ENCODE measurements around the gene FBXL13. TPM values are rescaled to one million over a fixed set of nuclear protein-coding genes. Genes with fewer than 3 reads are reported as not detected.
"Not testable (repeated sequence)": the region's sequence is repeated elsewhere in the genome, so short reads cannot be mapped to it uniquely, and the experiment has no call there.

FBXL13 gene
- total RNA-seq, 1 donor from 2014 or later, result 4.7 TPM

DNA sequence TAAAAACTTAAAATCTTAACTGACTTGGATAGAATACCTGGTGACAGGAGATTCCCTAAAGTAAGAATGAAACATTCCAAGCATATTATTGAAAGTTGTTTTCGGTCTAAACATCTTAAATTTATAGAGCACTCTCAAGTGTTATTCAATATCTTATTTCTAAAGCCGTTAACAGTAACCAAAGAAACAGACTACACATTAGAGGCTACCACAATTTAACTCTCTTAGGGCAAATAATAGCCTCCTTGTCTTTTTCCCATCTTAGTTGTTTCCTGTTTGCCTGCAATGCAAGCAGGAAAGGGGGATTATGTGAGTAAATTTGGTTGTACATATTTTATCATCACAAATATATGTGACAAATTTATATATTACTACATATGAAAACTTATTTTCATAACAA lies 42.9 kb upstream of the FBXL13 start:
- no peak overlapping the region for H3K27ac Mint-ChIP-seq
- no peak for DNase-seq (ENCODE audit: low spot score in 2 of 2, unreplicated experiment in 2 of 2)
- H3K9me3 Mint-ChIP-seq, result peaks cover 2% of the 10 kb centered on the region
- no peaks in the 10 kb centered on the region for H3K4me1 Mint-ChIP-seq
- TF ChIP-seq, protein P1, sequence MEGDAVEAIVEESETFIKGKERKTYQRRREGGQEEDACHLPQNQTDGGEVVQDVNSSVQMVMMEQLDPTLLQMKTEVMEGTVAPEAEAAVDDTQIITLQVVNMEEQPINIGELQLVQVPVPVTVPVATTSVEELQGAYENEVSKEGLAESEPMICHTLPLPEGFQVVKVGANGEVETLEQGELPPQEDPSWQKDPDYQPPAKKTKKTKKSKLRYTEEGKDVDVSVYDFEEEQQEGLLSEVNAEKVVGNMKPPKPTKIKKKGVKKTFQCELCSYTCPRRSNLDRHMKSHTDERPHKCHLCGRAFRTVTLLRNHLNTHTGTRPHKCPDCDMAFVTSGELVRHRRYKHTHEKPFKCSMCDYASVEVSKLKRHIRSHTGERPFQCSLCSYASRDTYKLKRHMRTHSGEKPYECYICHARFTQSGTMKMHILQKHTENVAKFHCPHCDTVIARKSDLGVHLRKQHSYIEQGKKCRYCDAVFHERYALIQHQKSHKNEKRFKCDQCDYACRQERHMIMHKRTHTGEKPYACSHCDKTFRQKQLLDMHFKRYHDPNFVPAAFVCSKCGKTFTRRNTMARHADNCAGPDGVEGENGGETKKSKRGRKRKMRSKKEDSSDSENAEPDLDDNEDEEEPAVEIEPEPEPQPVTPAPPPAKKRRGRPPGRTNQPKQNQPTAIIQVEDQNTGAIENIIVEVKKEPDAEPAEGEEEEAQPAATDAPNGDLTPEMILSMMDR (IDR thresholded peaks at IDR 0.05; ENCODE audit: unreplicated experiment), result no peak
- H3K36me3 Mint-ChIP-seq, result peaks cover 26% of the 10 kb centered on the region
- no peak overlapping the region for H3K4me3 Mint-ChIP-seq
- H3K27me3 Mint-ChIP-seq (ENCODE audit: low read depth), result no peaks in the 10 kb centered on the region

DNA sequence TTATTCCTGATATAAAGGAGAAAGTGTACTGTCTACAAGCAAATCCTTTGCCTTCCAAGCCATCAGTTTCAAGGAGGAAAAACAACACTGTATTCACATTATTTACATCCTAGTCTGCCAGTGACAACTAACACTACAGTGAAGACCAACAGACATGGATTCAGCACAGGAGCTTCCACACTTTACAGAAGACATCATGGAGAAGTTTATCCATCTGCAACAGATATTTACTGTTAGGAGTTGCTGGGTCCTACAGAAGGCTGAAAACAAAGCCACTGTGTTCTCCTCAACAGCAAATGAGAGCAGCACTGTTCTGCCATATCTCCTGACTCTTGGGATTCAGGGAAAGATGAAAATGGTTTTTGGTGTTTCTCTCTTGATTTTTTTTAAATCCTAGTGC lies 42.4 kb upstream of the FBXL13 start:
- H3K36me3 Mint-ChIP-seq, result peaks cover 25% of the 10 kb centered on the region
- H3K4me3 Mint-ChIP-seq, result no peak overlapping the region
- no peaks in the 10 kb centered on the region for H3K4me1 Mint-ChIP-seq
- H3K27ac Mint-ChIP-seq, result no peak overlapping the region
- no peaks in the 10 kb centered on the region for H3K27me3 Mint-ChIP-seq (ENCODE audit: low read depth)
- TF ChIP-seq, protein P1 (IDR thresholded peaks at IDR 0.05; ENCODE audit: unreplicated experiment), result no peak
- DNase-seq (ENCODE audit: low spot score in 2 of 2, unreplicated experiment in 2 of 2), result no peak
- H3K9me3 Mint-ChIP-seq, result peaks cover 2% of the 10 kb centered on the region

DNA sequence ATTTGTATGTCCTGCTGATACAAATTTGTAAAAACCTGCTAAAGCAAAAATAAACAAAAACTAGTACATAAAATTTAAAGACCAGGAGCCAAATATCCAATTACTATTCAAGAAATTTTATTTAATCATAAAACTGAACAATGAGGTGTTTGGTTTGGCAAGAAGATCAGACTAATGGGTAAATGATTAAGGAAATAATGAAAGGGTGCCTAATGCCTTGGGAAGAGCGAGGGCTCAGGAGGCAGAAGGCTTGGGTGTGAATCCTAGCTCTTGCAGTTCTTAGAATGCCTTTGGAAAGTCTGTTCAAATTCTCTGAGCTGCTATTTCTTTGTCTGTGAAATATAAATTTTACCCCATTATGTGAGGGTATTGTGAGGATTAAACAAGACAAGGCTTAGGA lies 41.9 kb upstream of the FBXL13 start:
- Mint-ChIP-seq H3K36me3 (peaks cover 27% of the 10 kb centered on the region), H3K4me3 (no peak overlapping the region), H3K9me3 (peaks cover 2% of the 10 kb centered on the region), H3K4me1 (no peaks in the 10 kb centered on the region), H3K27me3 (ENCODE audit: low read depth) (no peaks in the 10 kb centered on the region), H3K27ac (no peak overlapping the region)
- TF ChIP-seq, protein P1 (IDR thresholded peaks at IDR 0.05; ENCODE audit: unreplicated experiment), result no peak
- no peak for DNase-seq (ENCODE audit: low spot score in 2 of 2, unreplicated experiment in 2 of 2)

DNA sequence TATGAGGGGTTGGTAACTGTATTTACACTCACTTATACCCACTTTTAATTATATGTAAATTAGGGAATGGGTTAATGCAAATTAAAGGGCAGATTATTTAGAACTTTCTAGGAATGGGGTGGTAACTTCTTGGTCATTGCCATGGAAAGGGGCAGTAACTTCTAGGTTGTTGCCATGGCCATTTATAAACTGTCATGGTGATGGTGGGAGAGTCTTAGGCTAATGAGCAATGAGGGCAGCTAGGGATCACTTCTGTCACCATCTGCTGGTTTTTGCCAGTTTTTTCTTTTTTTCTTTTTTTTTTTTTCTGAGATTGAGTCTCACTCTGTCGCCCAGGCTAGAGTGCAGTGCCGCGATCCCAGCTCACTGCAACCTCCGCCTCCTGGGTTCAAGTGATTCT lies 41.2 kb upstream of the FBXL13 start:
- no peak for DNase-seq (ENCODE audit: low spot score in 2 of 2, unreplicated experiment in 2 of 2)
- Mint-ChIP-seq H3K27me3 (ENCODE audit: low read depth) (no peaks in the 10 kb centered on the region), H3K27ac (no peak overlapping the region), H3K9me3 (peaks cover 7% of the 10 kb centered on the region), H3K36me3 (peaks cover 34% of the 10 kb centered on the region), H3K4me1 (no peaks in the 10 kb centered on the region), H3K4me3 (no peak overlapping the region)
- TF ChIP-seq, protein P1 (IDR thresholded peaks at IDR 0.05; ENCODE audit: unreplicated experiment), result no peak

DNA sequence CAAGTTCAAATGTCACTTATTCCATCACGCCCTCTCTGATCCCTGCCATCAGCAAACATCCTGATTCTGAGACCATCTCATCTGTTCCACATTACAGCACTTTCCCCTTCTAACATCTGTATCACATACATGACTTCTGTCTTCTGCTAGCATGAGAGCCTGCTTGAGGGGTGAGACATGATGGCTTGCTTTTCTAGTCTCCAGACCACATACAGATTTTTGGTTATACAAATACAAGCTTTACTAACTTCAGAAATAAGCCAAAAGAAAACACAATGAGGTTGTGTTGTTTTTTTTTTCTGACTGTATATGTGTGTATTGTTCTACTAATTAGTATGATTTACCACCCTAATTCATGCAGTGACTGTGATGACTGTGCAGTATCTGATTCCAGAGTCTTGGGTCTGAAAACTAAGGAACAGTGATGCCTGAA lies 40.0 kb upstream of the FBXL13 start:
- Mint-ChIP-seq H3K36me3 (peaks cover 41% of the 10 kb centered on the region), H3K9me3 (peaks cover 19% of the 10 kb centered on the region), H3K4me3 (no peak overlapping the region), H3K27ac (no peak overlapping the region), H3K4me1 (no peaks in the 10 kb centered on the region), H3K27me3 (ENCODE audit: low read depth) (no peaks in the 10 kb centered on the region)
- TF ChIP-seq, protein P1 (IDR thresholded peaks at IDR 0.05; ENCODE audit: unreplicated experiment), result no peak
- DNase-seq (ENCODE audit: low spot score in 2 of 2, unreplicated experiment in 2 of 2), result no peak

DNA sequence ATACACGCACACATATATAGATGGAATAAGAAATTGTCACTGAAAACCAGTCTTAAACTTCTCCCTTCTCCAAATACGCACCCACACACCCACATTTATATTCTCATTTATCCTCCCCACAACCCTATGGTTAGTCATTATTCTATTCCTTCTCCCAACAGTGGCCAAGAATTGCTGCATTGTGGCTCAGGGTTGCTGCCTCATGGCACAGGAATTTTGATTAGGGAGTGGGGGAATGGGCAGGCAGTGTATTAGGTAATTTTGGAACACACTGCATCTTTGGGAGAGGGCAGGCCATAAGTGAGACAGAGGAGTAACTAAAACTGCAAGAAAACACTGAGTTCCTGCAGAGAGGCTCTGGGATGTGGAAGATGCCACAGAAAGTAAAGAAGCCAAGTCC lies 38.6 kb upstream of the FBXL13 start:
- DNase-seq (ENCODE audit: low spot score in 2 of 2, unreplicated experiment in 2 of 2), result no peak
- no peak overlapping the region for H3K4me3 Mint-ChIP-seq

DNA sequence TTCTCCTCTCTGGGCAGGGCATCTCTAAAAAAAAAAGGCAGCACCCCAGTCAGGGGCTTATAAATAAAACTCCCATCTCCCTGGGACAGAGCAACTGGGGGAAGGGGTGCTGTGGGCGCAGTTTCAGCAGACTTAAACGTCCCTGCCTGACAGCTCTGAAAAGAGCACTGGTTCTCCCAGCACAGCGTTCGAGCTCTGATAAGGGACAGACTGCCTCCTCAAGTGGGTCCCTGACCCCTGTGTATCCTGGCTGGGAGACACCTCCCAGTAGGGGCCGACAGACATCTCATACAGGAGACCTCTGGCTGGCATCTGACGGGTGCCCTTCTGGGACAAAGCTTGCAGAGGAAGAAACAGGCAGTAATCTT lies 32.1 kb upstream of the FBXL13 start:
- H3K9me3 Mint-ChIP-seq, result peaks cover 23% of the 10 kb centered on the region
- H3K36me3 Mint-ChIP-seq, result peaks cover 48% of the 10 kb centered on the region
- peaks cover 16% of the 10 kb centered on the region for H3K4me1 Mint-ChIP-seq
- not testable (repeated sequence) for DNase-seq (ENCODE audit: low spot score in 2 of 2, unreplicated experiment in 2 of 2); H3K27me3 Mint-ChIP-seq (ENCODE audit: low read depth); H3K4me3 Mint-ChIP-seq; H3K27ac Mint-ChIP-seq

More for the DNA sequence above, 38.6 kb upstream of the FBXL13 start:
- peaks cover 25% of the 10 kb centered on the region for H3K9me3 Mint-ChIP-seq
- H3K36me3 Mint-ChIP-seq, result peaks cover 51% of the 10 kb centered on the region
- no peaks in the 10 kb centered on the region for H3K4me1 Mint-ChIP-seq
- no peak overlapping the region for H3K27ac Mint-ChIP-seq
- no peaks in the 10 kb centered on the region for H3K27me3 Mint-ChIP-seq (ENCODE audit: low read depth)
- TF ChIP-seq, protein P1 (IDR thresholded peaks at IDR 0.05; ENCODE audit: unreplicated experiment), result no peak
